Measurements from ENCODE around the gene UBTD2. TPM values are rescaled to one million over a fixed set of nuclear protein-coding genes. Genes with fewer than 3 reads are reported as not detected.
"Not testable (repeated sequence)": the region's sequence is repeated elsewhere in the genome, so short reads cannot be mapped to it uniquely, and the experiment has no call there.

UBTD2 gene
- total RNA-seq, 1 donor from 2014 or later, result 72.0 TPM

DNA sequence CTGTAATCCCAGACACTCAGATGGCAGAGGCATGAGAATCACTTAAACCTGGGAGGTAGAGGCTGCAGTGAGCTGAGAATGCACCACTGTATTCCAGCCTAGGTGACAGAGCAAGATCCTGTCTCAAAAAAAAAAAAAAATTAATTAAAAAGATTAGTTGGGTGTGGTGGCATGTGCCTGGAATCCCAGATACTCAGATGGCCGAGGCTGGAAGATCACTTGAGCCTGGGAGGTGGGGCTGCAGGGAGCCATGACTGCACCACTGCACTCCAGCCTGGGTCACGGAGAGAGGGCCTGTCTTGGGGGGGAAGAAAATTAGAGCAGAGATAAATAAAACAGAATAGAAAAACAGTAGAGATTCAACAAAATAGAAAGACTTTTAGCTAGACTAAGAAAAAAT is 34.9 kb downstream of the UBTD2 start:
- DNase-seq, result no peak

DNA sequence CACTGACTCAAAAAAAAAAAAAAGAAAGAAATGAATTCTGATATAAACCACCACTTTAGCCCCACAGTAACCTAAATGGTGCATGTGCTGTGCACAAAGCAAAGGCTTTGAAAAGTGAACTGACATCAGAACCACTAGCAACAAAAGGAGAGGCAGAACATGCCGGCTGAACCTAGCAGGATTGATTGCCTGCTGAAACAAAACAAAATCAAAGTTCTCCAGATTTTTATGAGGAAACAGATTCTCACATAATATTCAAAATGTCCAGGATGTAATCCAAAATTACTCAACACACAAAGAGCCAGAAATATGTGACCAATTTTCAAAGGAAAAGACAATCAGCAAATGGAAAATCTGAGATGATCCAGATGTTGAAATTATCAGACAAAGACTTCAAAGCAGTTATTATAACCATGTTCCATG is 37.9 kb downstream of the UBTD2 start:
- DNase-seq, result peak; percentile 53

DNA sequence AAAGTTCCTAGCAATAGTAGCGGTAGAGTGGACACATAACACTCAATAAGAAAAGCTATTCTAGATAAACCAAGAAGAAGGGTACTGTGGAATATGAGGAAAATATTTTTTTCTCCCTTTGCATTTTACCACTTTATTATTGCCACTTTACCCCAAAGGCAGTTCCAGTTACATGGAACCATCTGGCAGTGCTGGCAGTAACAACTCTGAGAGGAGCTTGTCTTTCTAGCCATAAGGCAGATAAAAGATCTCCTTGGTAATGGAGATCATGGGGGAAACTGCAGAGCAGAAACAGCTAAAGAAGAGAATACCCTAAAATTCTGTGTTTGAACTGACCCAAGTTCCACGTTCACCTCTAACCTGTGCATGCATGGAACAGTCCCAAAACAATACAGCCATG is 38.5 kb downstream of the UBTD2 start:
- no peak for DNase-seq

DNA sequence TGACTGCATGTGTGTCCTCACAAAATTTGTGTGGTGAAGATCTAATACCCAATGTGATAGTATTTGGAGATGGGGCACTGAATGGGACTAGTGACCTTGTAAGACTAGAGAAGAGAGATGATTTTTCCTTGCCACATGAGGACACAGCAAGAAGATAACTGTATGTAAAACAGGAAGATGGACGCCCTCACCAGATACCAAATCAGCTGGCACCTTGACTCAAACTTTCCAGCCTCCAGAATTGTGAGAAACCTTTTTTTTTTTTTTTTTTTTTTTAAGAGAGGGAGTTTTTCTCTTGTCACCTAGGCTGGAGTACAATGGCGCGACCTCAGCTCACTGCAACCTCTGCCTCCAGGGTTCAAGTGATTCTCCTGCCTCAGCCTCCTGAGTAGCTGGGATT is 40.3 kb downstream of the UBTD2 start:
- DNase-seq, result no peak

DNA sequence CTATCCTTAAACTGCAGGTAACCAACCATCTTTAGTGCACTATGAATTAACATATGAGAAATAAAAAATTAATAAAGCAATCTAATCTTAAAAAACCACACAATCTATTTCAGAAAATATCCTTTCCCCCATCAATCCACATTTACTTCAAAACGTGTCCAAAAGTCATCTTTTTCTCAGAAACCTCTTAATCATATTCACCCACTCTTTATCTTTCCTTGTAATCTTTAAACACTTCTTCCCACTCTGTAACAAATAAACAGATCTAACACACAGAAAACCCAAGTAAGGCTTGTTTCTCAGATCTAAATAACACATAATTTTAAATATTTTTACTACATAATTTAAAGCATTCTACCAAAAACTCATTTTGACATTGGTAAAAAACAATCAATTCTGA is 45.2 kb downstream of the UBTD2 start:
- no peak for DNase-seq

DNA sequence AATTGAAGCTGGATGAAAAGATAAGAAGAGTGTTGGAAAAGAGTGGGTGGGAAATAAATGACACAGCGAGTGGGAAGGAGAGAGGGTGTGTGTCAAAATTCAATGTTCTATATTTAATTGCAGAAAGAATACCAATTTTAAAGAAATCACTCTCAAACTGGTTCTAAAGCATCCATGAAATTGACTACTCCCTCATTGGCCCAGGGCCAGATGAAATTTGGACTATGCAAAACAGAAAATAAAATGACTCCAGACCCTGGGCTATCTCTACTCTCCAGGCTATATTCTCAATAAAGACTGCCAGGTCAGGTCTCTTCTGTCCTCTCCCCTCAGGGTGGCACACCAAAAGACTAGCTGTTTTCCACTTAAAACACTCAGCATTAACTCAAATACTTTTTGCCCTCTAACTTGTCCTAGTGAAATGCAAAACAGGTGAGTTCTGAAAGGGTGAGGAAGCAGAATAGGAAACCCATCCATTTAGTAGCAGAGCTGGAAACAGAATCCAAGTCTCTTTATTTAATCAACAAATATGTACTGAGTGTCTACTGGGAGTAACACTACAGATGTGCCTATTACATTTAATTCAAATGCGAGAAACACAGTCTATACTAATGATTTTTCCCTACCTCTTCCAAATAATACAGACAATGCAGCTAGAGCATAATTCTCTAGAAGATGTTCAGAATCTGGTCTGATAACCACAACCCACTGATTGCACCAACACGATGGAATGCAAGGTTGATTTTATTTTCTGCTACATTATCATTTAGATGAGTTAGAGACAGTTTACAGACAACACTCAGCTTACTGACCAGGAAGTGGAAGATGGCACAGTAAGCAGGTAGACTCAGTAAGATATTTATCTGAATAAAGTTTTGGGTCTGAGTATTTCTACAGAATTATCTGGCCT is 47.5 kb downstream of the UBTD2 start:
- peak; percentile 36 for DNase-seq

DNA sequence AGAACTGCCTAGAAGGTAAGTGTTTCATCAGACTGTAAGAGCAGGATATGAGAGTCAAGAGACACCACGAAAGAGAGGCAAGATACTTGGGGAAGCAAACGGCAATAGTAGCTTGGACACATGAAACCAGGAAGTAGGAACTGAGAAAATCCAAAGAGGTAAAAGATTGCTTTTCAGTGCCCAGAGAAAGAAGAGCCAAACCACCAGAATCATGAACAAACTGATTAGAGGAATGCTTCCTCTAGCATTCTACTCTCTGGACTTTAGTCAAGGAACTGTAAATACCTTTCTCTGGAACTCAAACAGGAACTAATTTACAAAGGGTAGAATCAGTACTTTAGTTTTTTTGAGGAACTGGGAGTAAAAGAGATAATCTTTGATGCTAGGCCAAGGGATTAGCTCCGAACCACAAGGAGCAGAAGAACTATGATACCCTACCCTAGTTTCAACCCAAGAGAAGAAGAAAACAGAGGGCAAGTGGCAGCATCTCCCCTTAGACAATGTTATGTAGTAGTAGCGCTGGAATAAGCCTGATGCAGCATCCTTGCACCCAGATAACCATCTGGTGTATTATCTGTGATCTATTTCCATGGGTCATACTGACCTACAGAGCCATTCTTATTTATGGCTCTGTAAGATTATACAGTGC is 48.3 kb downstream of the UBTD2 start:
- DNase-seq, result no peak

DNA sequence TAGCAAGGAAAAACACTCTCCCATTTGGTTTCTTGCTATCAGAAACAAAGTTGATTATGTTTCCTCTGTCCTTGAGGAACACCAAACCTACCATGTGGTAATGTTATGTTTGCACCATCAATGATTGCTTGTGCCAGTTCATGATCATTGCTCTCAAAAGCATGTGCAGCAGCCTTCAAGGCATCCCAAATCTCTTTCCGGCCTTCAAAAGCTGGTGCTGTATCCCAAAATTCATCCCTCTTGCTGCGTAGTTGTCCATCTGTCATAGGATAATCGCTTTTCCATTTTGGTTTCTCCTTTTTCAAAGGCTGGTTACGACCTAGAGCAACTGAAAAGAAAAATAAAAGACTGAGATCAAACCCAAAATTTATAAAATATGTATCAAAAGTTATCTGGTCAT is 49.5 kb downstream of the UBTD2 start:
- no peak for DNase-seq

DNA sequence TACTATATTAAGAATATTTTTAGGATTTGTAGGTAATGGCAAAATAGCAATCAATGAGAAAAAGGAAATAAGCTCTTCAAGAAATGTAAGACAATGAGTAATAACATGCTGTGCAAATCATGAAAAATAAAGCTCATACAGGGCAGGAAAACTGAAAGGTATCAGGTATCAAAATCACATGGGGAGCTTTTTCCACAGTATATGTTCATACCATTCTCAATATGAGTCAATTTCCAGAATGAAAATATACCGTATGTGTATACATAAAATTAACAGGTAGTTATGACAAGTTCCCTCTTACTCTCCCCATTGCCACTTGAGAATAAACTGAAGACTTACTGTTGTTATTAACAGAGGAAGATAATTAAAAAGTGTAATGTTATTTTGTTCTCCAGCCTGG is 53.7 kb downstream of the UBTD2 start:
- DNase-seq, result no peak

DNA sequence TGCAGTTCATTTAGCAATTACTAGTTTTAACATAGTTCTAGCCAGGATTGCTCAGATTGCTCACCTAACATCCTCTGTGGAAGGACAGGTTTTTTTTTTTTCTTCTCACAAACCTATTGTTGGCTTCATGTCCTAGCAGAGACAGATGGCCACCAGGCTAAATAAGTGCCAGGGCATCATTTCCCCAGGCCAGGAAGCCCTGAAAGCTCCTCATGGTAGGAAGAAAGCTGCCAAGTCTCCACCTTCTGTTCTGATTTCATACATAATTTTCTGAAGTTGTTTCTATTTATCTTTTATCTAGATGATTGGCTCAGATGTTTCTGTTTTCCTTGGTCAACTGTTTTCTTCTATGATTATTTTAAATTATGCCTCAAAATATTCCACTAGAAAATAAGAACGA is 58.6 kb downstream of the UBTD2 start:
- DNase-seq, result no peak

DNA sequence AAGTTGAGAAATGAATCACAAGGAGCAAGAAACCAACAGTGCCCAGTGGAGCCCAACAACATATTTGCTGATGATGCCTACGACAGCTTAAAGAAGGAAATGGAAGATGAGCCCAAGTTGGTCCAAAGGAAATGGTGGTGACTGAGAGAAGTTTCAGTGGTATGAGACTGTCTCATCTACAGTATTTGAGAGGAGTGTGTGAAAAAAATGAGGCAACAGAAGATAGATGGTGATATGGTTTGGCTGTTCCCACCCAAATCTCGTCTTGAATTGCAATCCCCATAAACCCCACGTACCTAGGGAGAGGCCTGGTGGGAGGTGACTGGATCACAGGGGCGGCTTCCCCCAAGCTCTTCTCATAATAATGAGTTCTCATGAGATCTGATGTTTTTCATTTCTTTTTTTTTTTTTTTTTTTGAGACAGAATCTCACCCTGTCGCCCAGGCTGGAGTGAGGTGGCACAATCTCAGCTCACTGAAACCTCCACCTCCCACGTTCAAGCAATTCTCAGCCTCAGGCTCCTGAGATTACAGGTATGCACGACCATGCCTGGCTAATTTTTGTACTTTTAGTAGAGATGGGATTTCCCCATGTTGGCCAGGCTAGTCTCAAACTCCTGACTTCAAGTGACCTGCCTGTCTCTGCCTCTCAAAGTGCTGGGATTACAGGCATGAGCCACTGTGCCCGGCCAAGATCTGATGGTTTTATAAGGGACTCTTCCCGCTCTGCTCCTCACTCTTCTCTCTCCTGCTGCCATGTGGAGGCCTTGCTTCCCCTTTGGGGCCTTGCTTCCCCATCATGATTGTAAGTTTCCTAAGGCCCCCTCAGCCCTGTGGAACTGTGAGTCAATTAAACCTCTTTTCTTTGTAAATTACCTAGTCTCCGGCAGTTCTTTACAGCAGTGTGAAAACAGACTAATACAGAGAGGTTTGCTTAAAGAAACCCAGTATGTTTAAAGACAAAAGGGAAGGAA is 59.4 kb downstream of the UBTD2 start:
- DNase-seq, result no peak

DNA sequence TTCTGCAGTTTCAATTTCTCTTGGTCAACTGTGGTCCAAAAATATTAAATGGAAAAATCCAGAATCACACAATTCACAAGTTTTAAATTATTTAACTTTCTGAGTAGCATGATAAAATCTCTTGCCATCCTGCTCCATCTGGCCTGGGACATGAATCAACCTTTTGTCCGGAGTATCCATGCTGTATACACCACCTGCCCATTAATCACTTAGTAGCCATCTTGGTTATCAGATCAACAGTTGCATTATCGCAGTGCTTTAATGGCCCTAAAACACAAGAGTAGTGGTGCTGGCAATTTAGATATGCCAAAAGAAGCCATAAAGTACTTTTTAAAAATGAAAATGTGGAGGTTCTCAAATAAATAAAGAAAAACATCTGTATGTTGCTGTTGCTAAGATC is 64.3 kb downstream of the UBTD2 start:
- no peak for DNase-seq

DNA sequence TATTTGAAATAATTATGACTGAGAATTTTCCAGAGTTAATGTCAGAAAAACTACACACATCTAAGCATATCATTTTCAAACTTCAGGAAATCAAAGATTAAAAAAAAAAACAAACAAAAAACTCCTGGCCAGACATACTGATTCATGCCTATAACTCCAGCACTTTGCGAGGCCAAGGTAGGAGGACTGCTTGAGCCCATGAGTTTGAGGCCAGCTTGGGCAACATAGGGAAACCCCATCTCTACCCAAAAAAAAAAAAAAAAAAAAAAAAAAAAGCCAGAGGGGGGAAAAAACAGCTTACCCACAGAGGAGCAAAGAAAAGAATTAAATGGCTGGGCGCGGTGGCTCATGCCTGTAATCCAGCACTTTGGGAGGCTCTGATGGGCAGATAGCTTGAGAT is 67.2 kb downstream of the UBTD2 start:
- DNase-seq, result no peak

DNA sequence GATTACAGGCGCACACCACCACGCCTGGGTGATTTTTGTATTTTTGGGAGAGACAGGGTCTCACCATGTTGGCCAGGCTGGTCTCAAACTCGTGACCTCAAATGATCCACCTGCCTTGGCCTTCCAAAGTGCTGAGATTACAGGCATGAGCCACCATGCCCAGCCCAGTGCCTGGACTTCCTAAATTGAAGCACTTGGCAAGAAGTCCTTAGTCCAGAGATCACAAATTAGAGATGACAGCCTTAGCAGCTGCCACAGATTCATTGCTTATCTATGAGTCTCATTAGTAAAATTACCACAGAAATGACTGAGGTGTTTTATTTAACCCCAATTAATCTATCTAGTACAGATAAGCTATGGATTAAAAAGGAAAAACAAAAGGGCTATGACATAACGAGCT is 70.4 kb downstream of the UBTD2 start:
- DNase-seq, result no peak

DNA sequence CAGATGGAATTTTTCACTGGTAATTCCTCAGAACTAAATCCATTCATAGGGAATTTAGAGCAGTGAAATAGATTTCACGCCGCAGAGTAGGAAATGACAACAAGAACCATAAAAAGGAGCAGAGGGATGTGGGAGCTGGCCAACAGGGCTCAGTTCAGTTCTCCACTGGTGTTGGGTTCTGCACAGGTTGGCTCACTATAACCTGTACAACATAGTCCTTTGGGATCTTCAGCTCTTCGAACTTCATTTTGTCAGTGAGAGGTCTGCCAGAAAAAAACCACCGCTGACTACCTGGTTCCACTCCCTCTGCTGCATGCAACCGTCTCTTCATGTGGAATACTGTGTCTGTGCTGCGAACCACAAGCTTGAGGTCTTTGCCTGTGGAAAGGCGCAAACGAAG is 71.9 kb downstream of the UBTD2 start:
- peak; percentile 29 for DNase-seq

DNA sequence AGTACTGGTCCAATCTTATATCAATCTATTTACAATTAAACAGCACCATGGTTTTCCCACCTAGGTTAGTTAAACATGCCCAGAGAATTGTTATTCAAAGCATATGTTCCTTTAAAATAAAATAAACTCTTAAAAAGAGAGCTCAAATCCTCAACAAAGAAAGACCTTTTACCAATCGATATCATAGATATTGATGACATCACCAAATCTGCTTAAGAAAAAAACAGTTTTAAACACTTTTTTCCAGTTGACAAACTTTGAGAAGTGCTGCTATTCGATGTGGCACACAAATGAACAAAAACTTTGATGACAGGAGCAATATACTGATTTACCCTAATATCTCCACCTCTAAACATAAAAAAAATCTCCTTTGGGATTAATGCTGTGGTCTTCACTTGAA is 73.8 kb downstream of the UBTD2 start:
- no peak for DNase-seq

DNA sequence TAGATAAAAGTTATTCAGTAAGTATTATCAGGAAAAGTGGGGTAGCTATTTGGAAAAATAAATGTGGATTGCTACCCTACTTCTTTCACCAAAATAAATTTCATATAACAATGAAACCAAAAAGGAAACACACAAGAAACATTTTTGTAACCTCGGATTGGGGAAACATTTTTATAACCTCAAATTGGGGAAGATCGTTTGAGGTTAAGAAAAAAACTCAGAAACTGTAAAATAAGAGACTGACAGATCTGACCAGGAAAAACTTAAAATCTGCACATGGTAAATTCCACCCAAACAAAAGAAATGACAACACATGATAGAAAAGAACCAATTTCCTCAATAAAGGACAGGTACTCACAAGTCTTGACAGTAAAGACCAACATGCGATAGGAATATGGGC is 76.1 kb downstream of the UBTD2 start:
- DNase-seq, result no peak

DNA sequence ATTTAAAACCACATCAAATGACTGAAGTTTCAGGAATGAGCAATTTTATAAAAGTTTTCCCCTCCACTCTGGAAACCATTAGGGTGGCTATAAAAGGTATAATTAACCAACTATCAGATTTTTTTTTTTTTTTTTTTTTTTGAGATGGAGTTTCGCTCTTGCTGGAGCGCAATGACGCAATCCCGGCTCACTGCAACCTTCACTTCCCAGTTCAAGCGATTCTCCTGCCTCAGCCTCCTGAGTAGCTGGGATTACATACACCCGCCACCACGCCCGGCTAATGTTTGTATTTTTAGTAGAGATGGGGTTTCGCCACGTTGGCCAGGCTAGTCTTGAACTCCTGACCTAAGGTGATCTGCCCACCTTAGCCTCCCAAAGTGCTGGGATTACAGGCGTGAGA is 77.6 kb downstream of the UBTD2 start:
- DNase-seq, result not testable (repeated sequence)

DNA sequence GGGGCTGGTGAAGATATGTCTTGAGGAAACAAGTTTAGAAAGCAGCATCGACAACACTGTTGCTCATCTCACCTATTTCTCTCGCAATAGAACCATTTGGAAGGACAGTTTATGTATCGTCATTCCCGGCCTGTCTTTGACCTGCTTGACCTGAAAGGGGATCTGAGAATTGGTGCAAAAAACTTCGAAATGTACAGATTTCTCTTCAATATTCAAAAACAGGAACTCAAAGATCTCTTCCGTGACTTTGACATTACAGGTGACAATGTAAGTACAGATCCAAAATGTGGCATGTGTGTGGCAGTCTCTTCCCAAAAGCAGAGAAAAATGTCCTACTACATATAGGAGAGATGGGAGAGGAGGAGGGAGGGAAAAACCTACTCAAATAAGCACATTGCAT is 83.1 kb downstream of the UBTD2 start:
- no peak for DNase-seq

DNA sequence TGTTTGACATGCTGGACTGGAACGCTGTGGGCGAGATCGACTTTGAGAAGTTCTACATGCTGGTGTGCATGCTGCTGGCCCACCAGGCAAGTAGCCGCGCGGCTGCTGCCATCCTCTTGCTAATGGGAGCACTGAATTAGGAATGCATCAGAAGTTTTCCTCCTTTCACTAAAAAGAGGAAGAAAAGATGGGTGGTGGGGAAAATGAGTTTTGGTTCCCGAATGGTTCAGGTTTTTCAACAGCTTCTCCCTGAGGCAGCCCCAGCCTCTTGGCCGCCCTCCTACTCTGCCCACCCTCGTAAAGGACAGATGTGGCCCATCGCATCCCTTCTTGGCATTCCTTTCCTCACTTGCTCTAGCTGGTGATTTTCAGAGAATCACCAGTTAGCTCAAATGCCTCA is 84.1 kb downstream of the UBTD2 start:
- no peak for DNase-seq

DNA sequence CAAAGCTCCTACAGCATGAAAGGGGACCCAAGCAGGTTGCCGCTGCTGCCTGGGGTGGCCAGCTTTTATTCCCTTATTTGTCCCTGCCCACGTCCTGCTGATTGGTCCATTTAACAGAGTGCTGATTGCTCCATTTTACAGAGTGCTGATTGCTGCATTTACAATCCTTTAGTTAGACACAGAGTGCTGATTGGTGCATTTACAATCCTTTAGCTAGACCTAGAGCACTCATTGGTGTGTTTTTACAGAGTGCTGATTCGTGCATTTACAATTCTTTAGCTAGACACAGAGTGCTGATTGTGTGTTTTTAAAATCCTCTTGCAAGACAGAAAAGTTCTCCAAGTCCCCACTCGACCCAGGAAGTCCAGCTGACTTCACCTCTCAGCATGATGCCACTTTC is 85.8 kb downstream of the UBTD2 start:
- DNase-seq, result not testable (repeated sequence)

DNA sequence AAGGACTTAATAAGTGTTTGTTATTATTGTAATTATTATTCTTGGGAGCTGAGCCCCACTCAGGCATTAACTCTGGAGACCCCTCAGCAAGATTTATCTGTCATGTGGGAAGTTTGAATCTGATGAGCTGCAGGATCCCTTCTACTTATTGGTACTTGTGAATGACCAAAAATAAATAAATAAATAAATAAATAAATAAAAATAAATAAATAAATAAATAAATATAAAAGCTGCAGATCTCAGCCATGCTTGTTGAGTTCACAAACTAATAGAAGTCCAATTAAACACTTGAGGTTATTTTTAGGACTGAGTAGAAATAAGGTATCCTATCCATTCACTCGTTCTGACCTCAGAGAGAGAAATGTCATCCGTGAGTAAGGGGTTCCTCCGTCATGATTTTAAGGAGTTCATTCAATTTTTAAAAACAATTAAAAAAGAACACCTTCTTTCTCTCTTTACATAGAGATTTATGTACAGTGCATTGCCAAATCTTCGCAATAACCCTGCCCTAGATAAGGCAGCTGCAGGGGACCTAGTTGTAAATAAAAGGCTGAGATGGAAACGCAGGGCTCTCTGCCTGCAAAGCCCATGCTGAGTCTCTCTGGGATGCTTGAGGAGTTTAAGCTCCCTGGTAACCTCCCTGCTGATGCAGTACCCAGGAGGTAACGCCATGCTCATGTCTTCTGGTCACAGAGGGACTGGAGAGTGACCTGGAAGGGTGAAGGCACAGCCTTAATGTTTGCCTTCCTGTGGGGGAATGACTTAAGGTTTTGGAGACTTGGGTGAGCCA is 88.4 kb downstream of the UBTD2 start:
- no peak for DNase-seq

Data from tongue (tissue), 2 donors.